Sciatic nerve (tissue), 2 donors: ENCODE results near the gene RALBP1. TPM values are rescaled to one million over a fixed set of nuclear protein-coding genes. Genes with fewer than 3 reads are reported as not detected.
A peak's percentile ranks its signal among the peaks of the same experiment; 100 is the strongest.

Source experiments
- ATAC-seq: fragments of 200-7000 bp; cut with Tn5 transposase; one replicate; pipeline ENCODE4 v1.9.1; 2020; ENCODE audit warnings: mild to moderate bottlenecking, moderate library complexity
- DNase-seq: peaks from one replicate; pipeline ENCODE4 v3.0.0-alpha.2; 2020; ENCODE audit warnings: low spot score
- intact Hi-C: fragments of 100-400 bp; cut with DNase I; formaldehyde crosslinking; loops from one replicate; pipeline ENCODE4 v1.14.2; 2022
- total RNA-seq: library from RNA; stranded (reverse); fragmentation: NEBNext Ultra II Directional; extraction: Animal tissue kit (Norgen Biotek cat#: 25700); gene quantifications from one replicate; pipeline ENCODE4 v1.2.1, GENCODE V29; 2021
- donor health status: DM: no; HTN: no; CAD: no.
- donor health status: DM: no; HTN: no; CAD: no.

RALBP1 gene
- total RNA-seq, 1 donor from 2014 or later, result 74.2 TPM

GRCh38 chr18:9495465-9495864, 20.2 kb downstream of the RALBP1 start:
- intact Hi-C loops, result no loop called here
- ATAC-seq, result no peak
- no peak for DNase-seq

GRCh38 chr18:9495916-9496705, 20.8 kb downstream of the RALBP1 start:
- intact Hi-C loops, result no loop called here
- no peak for ATAC-seq
- DNase-seq, result no peak

- intact Hi-C loops, result no loop called here
- DNase-seq (no peak), ATAC-seq (no peak)
These were observed 30.9 kb downstream of the RALBP1 start for GRCh38 chr18:9506046-9506792.

- ATAC-seq (no peak), DNase-seq (no peak)
- intact Hi-C loops, result no loop called here
These were observed 32.3 kb downstream of the RALBP1 start for GRCh38 chr18:9507565-9508088.

- ATAC-seq, result no peak
- no peak for DNase-seq
- intact Hi-C loops, result no loop called here
These were observed 33.2 kb downstream of the RALBP1 start for GRCh38 chr18:9508446-9509025.

GRCh38 chr18:9513971-9514512, 38.7 kb downstream of the RALBP1 start:
- intact Hi-C loops, result no loop called here
- DNase-seq, result no peak

GRCh38 chr18:9516437-9517064, 41.2 kb downstream of the RALBP1 start:
- peak; percentile 42 for ATAC-seq
- intact Hi-C loops, result no loop called here
- no peak for DNase-seq

More at GRCh38 chr18:9513971-9514512, 38.7 kb downstream of the RALBP1 start:
- ATAC-seq, result no peak

GRCh38 chr18:9517869-9518268, 42.6 kb downstream of the RALBP1 start:
- no peak for ATAC-seq
- intact Hi-C loops, result no loop called here
- no peak for DNase-seq

- DNase-seq (no peak), ATAC-seq (peak; percentile 69)
- intact Hi-C loops, result no loop called here
These were observed 44.1 kb downstream of the RALBP1 start for GRCh38 chr18:9519399-9519798.

- DNase-seq, result no peak
- peak; percentile 70 for ATAC-seq
- intact Hi-C loops, result no loop called here
These were observed 45.4 kb downstream of the RALBP1 start for GRCh38 chr18:9520666-9521065.

GRCh38 chr18:9521770-9522169, 46.5 kb downstream of the RALBP1 start:
- DNase-seq (no peak), ATAC-seq (no peak)
- intact Hi-C loops, result no loop called here

- no peak for DNase-seq
- intact Hi-C loops, result no loop called here
- ATAC-seq, result no peak
These were observed 47.6 kb downstream of the RALBP1 start for GRCh38 chr18:9522952-9523351.

- ATAC-seq (no peak), DNase-seq (no peak)
These were observed 51.1 kb downstream of the RALBP1 start for GRCh38 chr18:9526458-9526857.

GRCh38 chr18:9530226-9531009, 55.1 kb downstream of the RALBP1 start:
- intact Hi-C loops, result no loop called here
- ATAC-seq (no peak), DNase-seq (no peak)

More at GRCh38 chr18:9526458-9526857, 51.1 kb downstream of the RALBP1 start:
- intact Hi-C loops, result no loop called here

- DNase-seq (no peak), ATAC-seq (no peak)
- intact Hi-C loops, result no loop called here
These were observed 56.6 kb downstream of the RALBP1 start for GRCh38 chr18:9531791-9532410.

- no peak for ATAC-seq
- intact Hi-C loops, result no loop called here
- DNase-seq, result no peak
These were observed 59.5 kb downstream of the RALBP1 start for GRCh38 chr18:9534844-9535243.

- intact Hi-C loops, result no loop called here
- ATAC-seq, result peak; percentile 86
- DNase-seq, result no peak
These were observed 60.2 kb downstream of the RALBP1 start for GRCh38 chr18:9535430-9535991.
